Nephron progenitor cell (in vitro differentiated cells): ENCODE data around the gene LOX.

ENCODE experiments used
- DNase-seq: peaks from one replicate; pipeline ENCODE4 v3.0.0; 2021
- H3K27ac Mint-ChIP-seq: 2 replicates; pipeline ENCODE4 v1.8.0; 2021; ENCODE audit warnings: mild to moderate bottlenecking, moderate library complexity, mixed read lengths
- H3K27me3 Mint-ChIP-seq: 2 replicates; pipeline ENCODE4 v1.8.0; 2021; ENCODE audit warnings: mild to moderate bottlenecking, low read depth, mixed read lengths; ENCODE audit not compliant: poor library complexity
- H3K36me3 Mint-ChIP-seq: 2 replicates; pipeline ENCODE4 v1.8.0; 2021; ENCODE audit warnings: low read depth, mixed read lengths
- H3K4me1 Mint-ChIP-seq: 2 replicates; pipeline ENCODE4 v1.8.0; 2021; ENCODE audit warnings: mixed read lengths
- H3K4me3 Mint-ChIP-seq: 2 replicates; pipeline ENCODE4 v1.8.0; 2021; ENCODE audit warnings: mild to moderate bottlenecking, moderate library complexity, mixed read lengths
- H3K9me3 Mint-ChIP-seq: 2 replicates; pipeline ENCODE4 v1.8.0; 2021; ENCODE audit warnings: mild to moderate bottlenecking, moderate library complexity, mixed read lengths
- TF ChIP-seq, protein P1 (sequence below): fragments of 200-600 bp; sonication (generic); IDR thresholded peaks from 2 replicates; pipeline ENCODE4 v1.5.0; 2021; ENCODE audit warnings: antibody characterized with exemption

Gene LOX

DNA sequence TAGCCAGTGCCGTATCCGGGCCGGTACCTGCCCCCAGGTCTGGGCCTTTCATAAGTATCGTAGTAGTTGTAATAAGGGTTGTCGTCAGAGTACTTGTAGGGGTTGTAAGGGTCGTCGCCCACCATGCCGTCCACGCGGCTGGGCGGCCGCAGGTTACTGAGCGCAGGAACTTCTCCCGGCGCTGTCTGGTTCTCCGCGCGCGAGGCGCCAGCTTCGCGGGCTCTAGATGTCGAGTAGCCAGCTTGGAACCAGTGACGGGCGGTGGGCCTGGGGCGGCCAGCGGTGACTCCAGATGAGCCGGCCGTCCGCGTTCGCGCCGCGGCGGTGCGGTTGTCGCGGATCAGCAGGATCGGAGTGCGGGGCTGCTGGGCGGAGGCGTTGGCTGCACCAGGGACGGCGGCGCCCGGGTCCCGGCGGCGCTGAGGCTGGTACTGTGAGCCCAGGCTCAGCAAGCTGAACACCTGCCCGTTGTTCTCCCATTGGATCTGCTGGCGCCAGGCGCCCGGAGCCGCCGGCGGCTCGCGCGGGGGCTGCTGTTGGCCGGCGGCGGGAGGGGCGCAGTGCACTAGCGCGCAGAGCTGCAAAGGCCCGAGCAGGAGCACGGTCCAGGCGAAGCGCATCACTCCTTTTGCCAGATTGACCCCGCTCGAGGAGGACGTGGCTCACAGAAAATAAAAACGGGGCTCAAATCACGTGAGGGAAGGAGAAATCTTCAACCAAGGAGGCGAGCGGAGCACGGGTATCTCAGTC lies 518 bp downstream of the LOX start:
- Mint-ChIP-seq H3K4me3 (peak overlapping the region; percentile 93), H3K4me1 (peaks cover 42% of the 10 kb centered on the region), H3K36me3 (peaks cover 15% of the 10 kb centered on the region), H3K9me3 (no peaks in the 10 kb centered on the region), H3K27ac (peak overlapping the region; percentile 79), H3K27me3 (peaks cover 49% of the 10 kb centered on the region)
- TF ChIP-seq, protein P1, sequence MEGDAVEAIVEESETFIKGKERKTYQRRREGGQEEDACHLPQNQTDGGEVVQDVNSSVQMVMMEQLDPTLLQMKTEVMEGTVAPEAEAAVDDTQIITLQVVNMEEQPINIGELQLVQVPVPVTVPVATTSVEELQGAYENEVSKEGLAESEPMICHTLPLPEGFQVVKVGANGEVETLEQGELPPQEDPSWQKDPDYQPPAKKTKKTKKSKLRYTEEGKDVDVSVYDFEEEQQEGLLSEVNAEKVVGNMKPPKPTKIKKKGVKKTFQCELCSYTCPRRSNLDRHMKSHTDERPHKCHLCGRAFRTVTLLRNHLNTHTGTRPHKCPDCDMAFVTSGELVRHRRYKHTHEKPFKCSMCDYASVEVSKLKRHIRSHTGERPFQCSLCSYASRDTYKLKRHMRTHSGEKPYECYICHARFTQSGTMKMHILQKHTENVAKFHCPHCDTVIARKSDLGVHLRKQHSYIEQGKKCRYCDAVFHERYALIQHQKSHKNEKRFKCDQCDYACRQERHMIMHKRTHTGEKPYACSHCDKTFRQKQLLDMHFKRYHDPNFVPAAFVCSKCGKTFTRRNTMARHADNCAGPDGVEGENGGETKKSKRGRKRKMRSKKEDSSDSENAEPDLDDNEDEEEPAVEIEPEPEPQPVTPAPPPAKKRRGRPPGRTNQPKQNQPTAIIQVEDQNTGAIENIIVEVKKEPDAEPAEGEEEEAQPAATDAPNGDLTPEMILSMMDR, result no peak
- peak; percentile 67 for DNase-seq

DNA sequence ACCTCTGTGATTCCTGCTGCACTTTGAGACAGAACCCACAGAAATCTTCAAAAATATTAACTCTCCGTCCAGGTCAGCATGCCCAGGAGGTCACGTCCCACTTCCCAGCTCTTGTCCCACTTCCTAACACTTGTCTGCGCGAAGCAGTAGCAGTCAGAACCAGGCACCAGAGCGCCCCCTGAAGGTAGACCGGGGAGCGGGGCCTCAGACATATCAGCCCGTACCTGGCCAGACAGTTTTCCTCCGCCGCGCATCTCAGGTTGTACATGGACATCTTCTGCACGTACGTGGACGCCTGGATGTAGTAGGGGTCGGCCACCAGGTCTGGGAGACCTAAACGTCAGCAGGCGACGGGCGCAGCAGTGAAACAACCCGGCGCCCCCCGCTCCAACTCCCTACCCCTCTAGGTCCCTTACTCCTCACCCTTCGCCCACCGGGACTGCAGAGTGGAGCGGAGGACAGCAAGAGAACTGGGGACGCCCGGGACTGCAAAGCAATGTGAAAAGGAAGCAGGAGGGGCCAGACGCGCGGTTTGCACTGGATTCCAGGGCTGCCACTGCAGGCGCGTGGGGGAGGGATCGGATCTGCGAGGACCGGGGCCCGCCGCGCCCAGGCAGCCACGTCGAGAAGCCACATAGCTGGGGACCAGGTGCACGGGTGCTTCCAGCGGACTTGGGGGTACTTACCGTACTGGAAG lies 1.2 kb downstream of the LOX start:
- Mint-ChIP-seq H3K4me3 (peak overlapping the region; percentile 93), H3K4me1 (peaks cover 42% of the 10 kb centered on the region), H3K27ac (peak overlapping the region; percentile 79), H3K27me3 (peaks cover 49% of the 10 kb centered on the region), H3K36me3 (peaks cover 15% of the 10 kb centered on the region), H3K9me3 (no peaks in the 10 kb centered on the region)
- DNase-seq, result peak; percentile 86
- TF ChIP-seq, protein P1, result peak; percentile 70

DNA sequence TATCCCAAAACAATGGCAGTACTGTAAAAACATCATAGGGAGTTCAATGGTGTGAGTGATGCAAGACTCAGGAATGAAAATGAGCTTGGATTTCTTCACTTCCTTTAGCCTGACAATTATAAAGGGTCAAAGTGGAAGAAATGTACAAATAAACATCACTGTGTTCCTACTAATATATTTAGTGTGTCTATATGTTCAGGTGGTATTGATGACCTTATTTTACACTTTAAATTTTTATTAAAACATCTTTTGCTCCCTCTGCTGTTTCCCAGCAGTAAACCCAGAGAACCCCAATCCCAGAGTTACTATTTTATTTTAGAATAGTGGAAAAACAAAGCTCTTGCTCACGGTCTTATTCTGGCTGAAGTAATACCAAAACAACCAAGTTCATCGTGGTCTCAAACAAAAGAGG lies 2.0 kb downstream of the LOX start:
- Mint-ChIP-seq H3K27ac (no peak overlapping the region), H3K36me3 (peaks cover 15% of the 10 kb centered on the region), H3K27me3 (peaks cover 49% of the 10 kb centered on the region), H3K4me1 (peaks cover 42% of the 10 kb centered on the region), H3K4me3 (peak overlapping the region; percentile 93), H3K9me3 (no peaks in the 10 kb centered on the region)
- no peak for DNase-seq
- TF ChIP-seq, protein P1, result no peak

DNA sequence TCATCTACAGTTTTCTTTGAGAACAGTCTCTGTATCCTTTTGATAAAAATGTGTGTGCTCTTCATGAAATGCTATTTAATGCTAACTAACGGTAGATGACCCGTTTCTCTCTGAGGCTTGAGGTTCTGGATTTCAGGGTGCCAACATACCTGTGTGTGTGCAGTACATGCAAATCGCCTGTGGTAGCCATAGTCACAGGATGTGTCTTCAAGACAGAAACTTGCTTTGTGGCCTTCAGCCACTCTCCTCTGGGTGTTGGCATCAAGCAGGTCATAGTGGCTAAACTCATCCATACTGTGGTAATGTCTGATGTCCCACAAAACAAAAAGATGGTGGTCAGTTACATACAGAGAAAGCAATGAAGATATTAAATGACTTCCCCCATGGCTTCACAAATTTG lies 4.2 kb downstream of the LOX start:
- Mint-ChIP-seq H3K4me1 (peaks cover 56% of the 10 kb centered on the region), H3K27ac (no peak overlapping the region), H3K4me3 (no peak overlapping the region)

DNA sequence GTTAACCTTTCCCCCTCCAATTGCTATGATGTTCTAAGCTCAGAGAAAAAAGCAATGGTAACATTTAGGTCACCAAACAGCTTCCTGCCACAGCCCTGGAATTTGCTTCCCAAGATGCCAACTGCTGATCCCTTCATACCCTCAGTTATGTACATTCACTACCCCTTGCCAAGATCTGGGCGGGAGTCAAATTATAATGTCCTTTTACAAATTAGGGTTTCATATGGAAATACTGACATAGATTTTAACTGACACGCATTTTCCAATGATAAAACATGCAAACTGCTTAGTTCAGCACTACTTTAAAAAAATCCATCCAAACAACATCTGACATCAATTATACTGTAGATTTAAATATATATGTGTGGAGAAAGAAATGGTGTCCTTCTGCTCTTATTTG lies 5.0 kb downstream of the LOX start:
- DNase-seq, result no peak
- Mint-ChIP-seq H3K27ac (no peak overlapping the region), H3K36me3 (peaks cover 15% of the 10 kb centered on the region), H3K27me3 (peaks cover 29% of the 10 kb centered on the region), H3K4me3 (no peak overlapping the region), H3K4me1 (peaks cover 56% of the 10 kb centered on the region), H3K9me3 (no peaks in the 10 kb centered on the region)
- TF ChIP-seq, protein P1, result no peak

More for the DNA sequence above, 4.2 kb downstream of the LOX start:
- H3K27me3 Mint-ChIP-seq, result peaks cover 36% of the 10 kb centered on the region
- no peaks in the 10 kb centered on the region for H3K9me3 Mint-ChIP-seq
- peaks cover 15% of the 10 kb centered on the region for H3K36me3 Mint-ChIP-seq
- DNase-seq, result no peak
- TF ChIP-seq, protein P1, result no peak
